DMS53 treated with DMSO at 0.1 percent for 48 hours (cell line): ENCODE data around the gene STIMATE.

Experiments
- DNase-seq: peaks from one replicate; lab custom pipeline; 2025; ENCODE audit not compliant: unreplicated experiment; lab: John Stamatoyannopoulos, UW

The STIMATE gene

GRCh38 chr3:52871761-52872160, 25.6 kb downstream of the STIMATE start:
- DNase-seq, result no peak

- no peak for DNase-seq
Observed at GRCh38 chr3:52870471-52870870, 26.9 kb downstream of the STIMATE start.

- no peak for DNase-seq
Observed at GRCh38 chr3:52866427-52866826, 30.9 kb downstream of the STIMATE start.

- no peak for DNase-seq
Observed at GRCh38 chr3:52865994-52866393, 31.4 kb downstream of the STIMATE start.

- DNase-seq, result no peak
Observed at GRCh38 chr3:52860424-52860768, 37.0 kb downstream of the STIMATE start.

GRCh38 chr3:52859686-52860423, 37.5 kb downstream of the STIMATE start:
- DNase-seq, result no peak

GRCh38 chr3:52857864-52858263, 39.5 kb downstream of the STIMATE start:
- DNase-seq, result no peak

- DNase-seq, result no peak
Observed at GRCh38 chr3:52857133-52857532, 40.2 kb downstream of the STIMATE start.

GRCh38 chr3:52856666-52857065, 40.7 kb downstream of the STIMATE start:
- DNase-seq, result no peak

GRCh38 chr3:52854013-52854412, 43.3 kb downstream of the STIMATE start:
- no peak for DNase-seq

- DNase-seq, result no peak
Observed at GRCh38 chr3:52852419-52852818, 44.9 kb downstream of the STIMATE start.

GRCh38 chr3:52851348-52851747, 46.0 kb downstream of the STIMATE start:
- peak; percentile 1 for DNase-seq

GRCh38 chr3:52849656-52850055, 47.7 kb downstream of the STIMATE start:
- no peak for DNase-seq

GRCh38 chr3:52848617-52849016, 48.7 kb downstream of the STIMATE start:
- no peak for DNase-seq

- no peak for DNase-seq
Observed at GRCh38 chr3:52847726-52848125, 49.6 kb downstream of the STIMATE start.

- no peak for DNase-seq
Observed at GRCh38 chr3:52847241-52847640, 50.1 kb downstream of the STIMATE start.

- DNase-seq, result no peak
Observed at GRCh38 chr3:52846432-52846965, 50.8 kb downstream of the STIMATE start.

GRCh38 chr3:52845691-52846431, 51.5 kb downstream of the STIMATE start:
- no peak for DNase-seq

GRCh38 chr3:52845157-52845556, 52.2 kb downstream of the STIMATE start:
- no peak for DNase-seq

GRCh38 chr3:52844290-52844975, 52.9 kb downstream of the STIMATE start:
- no peak for DNase-seq

- no peak for DNase-seq
Observed at GRCh38 chr3:52843881-52844280, 53.5 kb downstream of the STIMATE start.
